GM12801 (cell line): Measurements from ENCODE around the gene ZNF444.

ENCODE experiments used
- CTCF ChIP-seq: IDR thresholded peaks from one replicate; pipeline ENCODE4 v1.5.1; 2011; ENCODE audit warnings: control low read depth; ENCODE audit not compliant: insufficient read length; ENCODE audit errors: extremely low read depth

The ZNF444 gene

GRCh38 chr19:56121180-56122167, 19.6 kb upstream of the ZNF444 start, which contains the start of gene ZNF787:
Gene ZNF787 (minus strand): TSS chr19:56121295. CDS start chr19:56103217, 18,078 bp downstream.
- TF ChIP-seq CTCF = no peak

GRCh38 chr19:56123266-56123891, 17.7 kb upstream of the ZNF444 start:
- no peak for TF ChIP-seq CTCF

- TF ChIP-seq CTCF = no peak
Measured at GRCh38 chr19:56124578-56124977, 16.5 kb upstream of the ZNF444 start.

GRCh38 chr19:56125806-56126590, 15.1 kb upstream of the ZNF444 start:
- no peak for TF ChIP-seq CTCF

GRCh38 chr19:56126983-56127780, 13.9 kb upstream of the ZNF444 start:
- no peak for TF ChIP-seq CTCF

GRCh38 chr19:56130006-56130405, 11.1 kb upstream of the ZNF444 start:
- TF ChIP-seq CTCF = no peak
